NT2/D1 (cell line): ENCODE measurements around the gene SLC33A1.
"Not testable (repeated sequence)": the region's sequence is repeated elsewhere in the genome, so short reads cannot be mapped to it uniquely, and the experiment has no call there.

ENCODE experiments used
- SUZ12 ChIP-seq: IDR thresholded peaks from 2 replicates; pipeline ENCODE4 v1.6.1; 2011; ENCODE audit not compliant: insufficient read length, insufficient read depth; ENCODE audit errors: extremely low read depth
- YY1 ChIP-seq: IDR thresholded peaks from 2 replicates; pipeline ENCODE4 v1.6.1; 2011; ENCODE audit not compliant: insufficient read length, insufficient read depth
- ZNF274 ChIP-seq: IDR thresholded peaks from 2 replicates; pipeline ENCODE4 v1.6.1; 2011; ENCODE audit warnings: mild to moderate bottlenecking, low read depth, low read length

GRCh38 chr3:155862290-155862982, 8.2 kb upstream of the SLC33A1 start:
- not testable (repeated sequence) for TF ChIP-seq YY1, SUZ12, ZNF274
